Measurements from ENCODE around the gene CHST10.

CHST10 gene

DNA sequence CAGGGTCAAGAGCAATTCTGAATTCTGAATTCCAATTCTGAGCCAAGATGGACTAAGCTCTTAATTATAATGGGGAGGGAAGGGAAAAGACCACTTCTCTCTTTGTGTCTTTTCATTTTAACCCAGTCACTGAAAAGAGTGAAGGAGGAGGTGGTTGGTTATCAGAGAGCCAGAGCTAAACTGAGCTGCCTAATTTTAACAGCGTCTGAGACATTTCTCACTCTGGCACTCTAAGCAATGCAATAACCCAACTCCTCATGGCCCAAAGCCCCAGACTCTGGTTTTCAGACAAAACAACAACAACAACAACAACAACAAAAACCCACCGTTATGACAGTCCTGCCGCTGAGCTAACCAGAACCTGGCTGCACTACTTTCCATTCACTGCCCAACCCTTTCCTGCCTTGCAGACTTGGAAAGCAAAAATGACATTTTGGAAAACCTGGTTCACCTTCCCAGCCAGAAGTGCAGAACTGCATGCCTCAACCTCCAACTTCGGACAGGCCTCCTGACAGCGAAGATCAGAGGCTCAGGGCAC, 1.0 kb downstream of the CHST10 start:
- DNase-seq (ENCODE audit: low read depth in 1 of 2, low spot score in 1 of 2), result no peak

GRCh38 chr2:100413571-100413970, 3.9 kb downstream of the CHST10 start:
- no peak for DNase-seq (ENCODE audit: low read depth in 1 of 2, low spot score in 1 of 2)

DNA sequence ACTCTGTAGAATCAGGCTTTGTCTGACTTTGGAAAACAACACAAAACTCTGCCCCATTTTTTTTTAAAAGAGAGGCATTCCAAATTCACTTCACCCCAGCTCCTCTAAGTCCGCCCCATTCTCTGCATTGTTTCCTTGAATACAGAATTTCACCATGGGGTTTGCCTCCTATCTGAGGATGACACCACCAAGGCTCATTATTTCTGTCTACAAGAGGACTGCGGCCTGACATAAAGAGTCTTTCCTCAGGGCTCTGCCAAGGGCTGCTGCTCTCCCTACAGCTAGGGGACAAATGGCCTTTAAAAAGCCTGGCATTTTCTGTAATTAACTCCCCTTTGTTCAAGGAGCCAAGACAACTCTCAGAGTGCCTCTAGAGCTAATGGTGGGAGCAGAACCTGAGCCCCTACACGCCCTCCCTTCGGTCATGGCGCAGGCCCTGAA, 4.6 kb downstream of the CHST10 start:
- no peak for DNase-seq (ENCODE audit: low read depth in 1 of 2, low spot score in 1 of 2)

GRCh38 chr2:100412466-100412865, 5.0 kb downstream of the CHST10 start:
- DNase-seq (ENCODE audit: low read depth in 1 of 2, low spot score in 1 of 2), result no peak

DNA sequence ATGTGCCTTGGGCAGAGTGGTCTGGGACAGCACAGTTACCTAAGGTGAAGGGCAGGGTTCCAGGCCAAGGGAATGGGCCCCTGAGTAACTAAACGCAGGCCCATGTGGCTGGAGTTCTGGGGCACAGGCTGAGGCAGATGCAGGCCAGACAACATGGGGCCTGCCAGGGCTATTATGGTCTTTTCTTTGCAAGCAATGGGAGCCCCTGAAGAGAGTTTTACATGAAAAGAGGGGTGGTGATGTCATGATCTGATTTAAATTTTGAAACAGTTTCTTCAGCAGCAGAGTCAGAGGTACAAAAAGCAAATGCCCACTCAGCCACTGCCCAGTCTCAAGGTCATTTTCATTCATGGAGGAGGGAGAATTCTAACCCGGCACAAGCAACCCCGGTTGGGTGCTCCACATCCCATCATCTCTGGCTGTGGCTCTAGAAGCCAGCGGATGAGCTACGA, 5.6 kb downstream of the CHST10 start:
- DNase-seq (ENCODE audit: low read depth in 1 of 2, low spot score in 1 of 2), result no peak

DNA sequence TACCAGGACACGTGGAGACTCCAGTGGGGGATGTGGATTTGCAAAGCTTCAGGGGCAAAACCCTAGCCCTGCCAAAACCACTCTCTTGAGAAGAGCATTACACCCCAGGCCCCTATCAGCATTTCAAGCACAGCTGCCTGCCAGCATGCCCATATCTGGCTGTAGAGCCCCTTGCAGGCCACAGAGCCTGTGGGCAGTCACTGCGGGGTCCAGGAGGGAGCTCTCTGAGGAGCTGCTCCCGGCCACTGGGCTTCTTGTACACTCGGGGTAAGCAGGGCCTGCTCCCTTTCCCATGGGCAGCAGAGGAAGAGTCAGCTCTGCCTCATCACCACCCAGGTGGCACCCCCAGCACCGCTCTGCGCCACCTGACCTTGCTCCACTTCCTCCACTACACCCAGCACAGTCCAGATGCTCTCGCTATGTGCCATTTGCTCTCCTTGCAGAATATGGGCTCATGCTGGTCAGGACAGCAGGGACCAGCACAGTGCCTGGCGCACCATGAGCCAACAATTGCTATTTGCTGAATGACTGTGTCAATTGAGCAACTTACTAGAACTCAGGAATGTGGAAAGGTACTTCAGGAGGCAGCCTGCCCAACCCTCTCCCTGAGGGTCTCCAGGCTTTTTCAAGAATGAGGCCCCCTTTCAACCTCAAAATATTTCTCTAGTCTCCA, 7.4 kb downstream of the CHST10 start:
- no peak for DNase-seq (ENCODE audit: low read depth in 1 of 2, low spot score in 1 of 2)

DNA sequence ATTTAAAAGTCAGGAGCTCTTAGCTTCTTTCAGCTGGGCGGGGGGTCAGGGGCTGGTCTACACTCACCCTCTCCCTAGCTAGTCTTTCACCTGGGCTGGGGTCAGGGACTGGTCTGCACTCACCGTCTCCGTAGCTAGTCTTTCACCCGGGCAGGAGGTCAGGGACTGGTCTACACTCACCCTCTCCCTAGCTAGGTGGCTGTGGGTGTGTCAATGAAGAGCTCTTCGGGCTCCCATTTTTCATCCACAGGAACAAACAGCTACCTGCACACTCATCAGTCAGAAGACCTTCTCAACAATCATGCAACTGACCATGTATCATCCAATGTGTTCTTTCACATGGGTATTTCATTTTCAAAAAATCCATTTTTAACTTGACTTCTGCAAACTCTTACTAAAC, 8.0 kb downstream of the CHST10 start:
- no peak for DNase-seq (ENCODE audit: low read depth in 1 of 2, low spot score in 1 of 2)

DNA sequence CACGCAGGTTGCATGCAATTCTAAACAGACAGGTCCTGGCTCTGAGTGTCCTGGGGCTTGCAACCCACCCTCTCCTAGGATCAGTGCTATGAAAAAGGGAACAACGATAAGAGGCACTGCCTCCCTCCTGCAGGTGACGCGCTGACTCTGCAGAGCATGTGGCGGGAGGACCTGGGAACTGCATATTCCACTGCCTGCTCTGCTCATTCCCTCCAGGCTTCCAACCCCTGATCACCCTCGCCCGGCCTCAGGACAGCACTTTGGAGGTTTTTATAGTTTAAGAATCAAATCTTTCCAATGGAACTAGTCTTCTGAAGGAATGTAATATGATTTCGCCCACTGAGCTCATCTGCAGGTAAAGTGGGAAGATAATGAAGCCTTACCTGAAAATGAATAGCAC, 8.5 kb downstream of the CHST10 start:
- no peak for DNase-seq (ENCODE audit: low read depth in 1 of 2, low spot score in 1 of 2)

DNA sequence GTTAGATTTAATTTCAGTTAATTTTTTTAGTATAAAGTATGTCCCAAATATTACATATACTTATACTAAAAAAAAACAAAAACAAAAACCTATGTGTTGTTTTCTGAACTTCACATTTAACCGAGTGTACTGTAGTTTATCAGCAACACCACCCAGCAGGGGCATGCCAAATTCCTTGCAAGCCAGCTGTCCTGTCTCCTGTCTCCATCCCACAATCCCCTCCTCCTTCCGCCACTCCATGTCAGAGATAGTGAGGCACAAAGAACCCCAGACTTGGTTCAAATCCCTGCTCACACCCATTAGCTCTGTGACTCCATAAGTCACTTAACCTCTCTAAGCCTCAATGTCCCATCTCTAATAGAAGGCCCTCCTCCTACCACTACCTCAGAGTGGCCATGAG, 9.4 kb downstream of the CHST10 start:
- DNase-seq (ENCODE audit: low read depth in 1 of 2, low spot score in 1 of 2), result no peak

DNA sequence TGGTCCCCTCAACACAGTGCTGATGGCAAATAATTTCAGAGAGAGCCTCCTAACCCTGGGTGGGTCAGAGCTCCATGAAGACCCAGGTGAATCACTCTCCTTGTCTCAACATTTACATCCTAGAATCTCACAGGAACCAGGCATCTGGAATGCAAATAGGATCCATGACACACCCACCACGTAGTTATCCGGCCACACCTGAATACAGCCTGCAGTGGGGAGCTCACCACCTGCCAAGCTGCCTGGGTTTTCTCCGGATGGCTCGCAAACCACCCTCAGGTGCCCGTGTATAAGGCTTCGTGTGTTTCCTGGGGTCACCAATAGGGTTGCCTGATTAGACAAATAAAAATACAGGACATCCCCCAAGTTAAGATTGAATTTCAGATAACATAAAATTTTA, 9.9 kb downstream of the CHST10 start:
- no peak for DNase-seq (ENCODE audit: low read depth in 1 of 2, low spot score in 1 of 2)

- DNase-seq (ENCODE audit: low read depth in 1 of 2, low spot score in 1 of 2), result no peak
Observed at GRCh38 chr2:100407073-100407472, 10.4 kb downstream of the CHST10 start.

GRCh38 chr2:100406120-100406508, 11.4 kb downstream of the CHST10 start:
- DNase-seq (ENCODE audit: low read depth in 1 of 2, low spot score in 1 of 2), result no peak

GRCh38 chr2:100405403-100406119, 11.9 kb downstream of the CHST10 start:
- DNase-seq (ENCODE audit: low read depth in 1 of 2, low spot score in 1 of 2), result no peak

DNA sequence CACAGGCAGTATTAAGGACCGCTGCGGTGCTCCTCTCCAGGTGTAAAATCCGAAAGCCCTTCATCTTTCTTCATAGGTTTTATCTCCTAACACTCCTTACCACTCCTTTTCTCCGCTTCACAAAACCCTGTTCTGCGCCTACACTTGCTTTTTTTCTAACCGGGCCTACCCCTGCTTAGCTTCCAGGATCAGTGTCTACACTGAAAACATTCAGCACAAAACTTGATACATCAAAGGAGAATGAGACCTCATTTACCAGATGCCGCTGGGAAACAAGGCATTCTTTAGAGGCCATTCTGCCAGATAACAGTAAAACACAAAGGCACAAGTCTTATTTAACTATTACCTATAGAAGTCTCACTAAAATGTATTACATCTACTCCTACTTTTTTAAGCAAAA, 13.1 kb downstream of the CHST10 start:
- DNase-seq (ENCODE audit: low read depth in 1 of 2, low spot score in 1 of 2), result no peak

DNA sequence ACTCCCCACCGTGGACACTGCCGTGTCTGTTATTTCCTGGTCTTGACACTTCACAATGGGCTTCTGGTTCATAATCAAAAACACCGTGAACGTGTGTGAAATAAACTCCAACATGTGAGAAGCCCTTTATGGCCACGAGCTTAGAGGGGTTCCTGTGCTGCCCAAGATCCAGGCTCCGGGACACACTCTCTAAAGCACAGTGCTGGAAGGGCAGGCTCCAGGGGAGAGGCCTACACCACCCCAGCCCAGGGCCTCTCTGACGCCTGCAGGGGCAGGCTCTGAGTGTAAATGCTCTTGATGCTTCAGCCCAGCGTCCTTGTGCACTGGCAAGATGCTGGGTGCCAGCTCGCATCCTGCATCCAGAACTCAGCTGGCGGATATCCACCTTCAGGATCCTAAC, 13.7 kb downstream of the CHST10 start:
- DNase-seq (ENCODE audit: low read depth in 1 of 2, low spot score in 1 of 2), result no peak

DNA sequence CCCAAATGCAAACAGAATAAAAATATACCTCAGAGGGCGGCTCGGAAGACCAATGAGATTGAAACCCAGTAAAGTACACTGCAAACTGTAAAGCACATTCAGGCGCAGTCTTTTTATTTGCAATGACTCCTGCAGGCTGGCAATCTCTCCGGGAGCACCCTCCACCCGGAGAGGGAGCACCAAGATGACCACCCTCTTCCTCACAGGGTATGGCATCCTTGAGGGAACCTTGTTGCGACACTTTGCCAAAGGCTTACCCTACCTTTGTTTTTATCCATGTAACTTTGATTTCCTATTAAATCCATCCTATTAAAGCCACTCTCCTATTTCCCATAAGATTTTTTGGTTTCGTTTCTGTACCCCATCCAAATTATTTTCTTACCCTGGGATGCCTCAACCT, 16.2 kb downstream of the CHST10 start:
- DNase-seq (ENCODE audit: low read depth in 1 of 2, low spot score in 1 of 2), result no peak

DNA sequence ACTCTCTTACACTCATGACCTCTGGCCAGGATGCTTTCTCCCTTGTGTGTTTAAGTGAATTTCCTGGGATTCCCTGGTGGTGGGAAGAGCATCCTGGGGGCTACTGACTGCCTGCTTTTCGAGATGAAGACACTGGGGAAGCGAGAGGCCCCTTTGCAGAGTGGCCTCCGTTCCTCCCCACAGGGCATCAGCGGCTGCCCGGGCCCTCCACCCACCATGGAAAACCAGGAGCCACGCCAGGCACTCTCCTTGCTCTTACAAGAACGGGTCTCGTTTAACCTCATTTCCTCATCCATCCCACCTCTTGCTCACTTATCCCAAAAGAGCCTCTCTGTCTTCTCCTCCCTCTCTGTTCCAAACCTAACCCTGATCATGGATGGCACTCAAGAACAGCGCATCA, 17.8 kb downstream of the CHST10 start:
- DNase-seq (ENCODE audit: low read depth in 1 of 2, low spot score in 1 of 2), result no peak

- no peak for DNase-seq (ENCODE audit: low read depth in 1 of 2, low spot score in 1 of 2)
Observed at GRCh38 chr2:100397976-100398375, 19.5 kb downstream of the CHST10 start.

- DNase-seq (ENCODE audit: low read depth in 1 of 2, low spot score in 1 of 2), result no peak
Observed at GRCh38 chr2:100397118-100397860, 20.2 kb downstream of the CHST10 start.

DNA sequence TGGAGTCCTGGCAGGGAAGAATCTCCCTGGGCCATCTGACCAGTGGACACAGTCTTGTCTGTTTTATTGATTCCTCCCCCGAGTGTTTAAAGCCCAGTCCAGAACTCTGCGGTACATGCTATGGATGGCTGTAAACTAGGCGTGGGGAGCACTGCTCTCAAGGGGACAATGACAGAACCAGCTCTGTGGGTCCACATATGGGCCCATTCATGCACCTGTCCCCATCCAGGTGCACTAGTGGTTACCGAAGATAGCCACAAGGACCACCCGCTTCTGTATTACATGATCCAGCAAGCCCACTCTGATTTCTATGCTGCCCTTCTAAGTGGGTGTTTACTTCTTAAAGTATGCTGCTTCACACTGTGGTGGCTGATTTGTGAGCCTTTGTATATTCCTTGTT, 21.0 kb downstream of the CHST10 start:
- DNase-seq (ENCODE audit: low read depth in 1 of 2, low spot score in 1 of 2), result no peak

DNA sequence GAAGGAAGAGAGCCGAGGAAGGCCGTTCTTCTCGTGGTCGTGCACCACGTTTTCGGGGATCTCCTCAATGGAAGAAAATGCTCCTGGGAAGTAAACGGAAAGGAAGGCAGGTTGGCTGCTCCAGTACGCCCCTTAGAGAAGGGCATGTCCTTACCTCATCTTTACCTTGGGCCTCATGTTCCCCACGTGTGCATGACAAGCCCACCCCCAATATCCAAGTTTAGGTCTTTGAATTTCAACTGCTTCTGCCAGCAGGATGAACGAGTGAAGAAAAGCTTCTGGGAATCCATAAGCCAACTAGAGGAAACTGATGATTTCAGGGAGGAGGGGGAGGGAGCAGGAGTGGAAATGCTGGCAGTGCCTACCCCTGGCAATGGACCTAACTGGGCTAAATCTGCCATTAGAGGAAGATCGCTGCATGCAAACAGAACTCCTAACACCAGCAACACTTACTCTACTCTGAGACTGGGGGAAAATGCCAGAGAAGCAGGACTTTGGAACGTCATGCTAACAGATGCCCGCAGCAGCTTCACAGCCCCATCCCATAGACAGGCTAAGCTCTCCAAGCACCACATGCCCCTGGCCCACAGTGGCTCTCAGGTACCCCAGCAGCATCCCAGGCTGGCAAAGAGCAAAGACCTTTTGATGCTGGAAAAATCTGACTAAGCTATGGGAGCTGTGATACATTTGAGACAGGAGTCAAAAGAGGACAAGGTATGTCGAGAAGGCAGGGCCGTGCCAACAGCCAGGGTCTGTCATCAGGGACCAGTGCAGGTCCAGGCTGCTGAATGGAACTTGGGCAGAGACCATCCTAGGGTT, 21.7 kb downstream of the CHST10 start:
- no peak for DNase-seq (ENCODE audit: low read depth in 1 of 2, low spot score in 1 of 2)
